HG02870 (cell line): ENCODE measurements around the gene NOP56.
A peak's percentile ranks its signal among the peaks of the same experiment; 100 is the strongest.

Source experiments
- ATAC-seq: cut with Tn5 transposase; IDR thresholded peaks from one replicate; pipeline ENCODE4 v1.9.1; 2021; ENCODE audit warnings: mild to moderate bottlenecking, moderate library complexity; ENCODE audit not compliant: unreplicated experiment

NOP56 gene

GRCh38 chr20:2640260-2640659 is 12.2 kb upstream of the NOP56 start:
- ATAC-seq = no peak

DNA sequence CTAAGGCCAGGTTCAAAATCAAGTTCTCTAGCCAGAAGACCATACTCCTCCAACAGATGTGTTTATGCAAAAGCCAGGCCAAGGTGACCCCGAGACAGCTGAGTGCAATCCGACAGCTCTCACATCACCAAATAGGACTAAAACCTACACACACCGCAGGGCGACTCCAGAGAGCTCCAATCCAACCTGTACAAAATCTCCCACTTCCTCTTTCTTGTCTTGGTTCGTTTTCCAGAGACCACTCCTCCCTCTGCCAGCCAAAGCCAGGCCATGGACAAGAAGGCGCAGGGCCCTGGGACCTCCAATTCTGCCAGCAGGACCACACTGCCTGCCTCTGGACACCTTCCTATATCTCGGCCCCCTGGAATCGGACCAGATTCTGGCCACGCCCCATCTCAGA is 11.5 kb upstream of the NOP56 start:
- no peak for ATAC-seq

DNA sequence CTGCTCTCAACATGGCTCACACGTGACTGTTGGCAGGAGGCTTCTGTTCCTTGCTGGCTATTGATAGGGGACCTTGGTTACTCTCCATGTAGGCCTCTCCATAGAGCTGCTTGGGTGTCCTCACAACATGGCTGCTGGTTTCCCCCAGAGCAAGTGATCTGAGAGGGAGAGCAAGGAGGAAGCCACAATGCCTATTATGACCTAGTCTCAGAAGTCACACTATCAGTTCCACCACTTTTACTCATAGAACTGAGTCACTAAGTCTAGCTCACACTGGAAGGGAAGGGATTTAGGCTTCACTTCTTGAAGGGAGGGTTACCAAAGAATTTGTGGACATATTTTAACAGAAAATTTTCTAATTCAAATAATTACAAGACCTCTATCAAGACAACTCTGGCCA is 8.7 kb upstream of the NOP56 start:
- ATAC-seq = no peak

DNA sequence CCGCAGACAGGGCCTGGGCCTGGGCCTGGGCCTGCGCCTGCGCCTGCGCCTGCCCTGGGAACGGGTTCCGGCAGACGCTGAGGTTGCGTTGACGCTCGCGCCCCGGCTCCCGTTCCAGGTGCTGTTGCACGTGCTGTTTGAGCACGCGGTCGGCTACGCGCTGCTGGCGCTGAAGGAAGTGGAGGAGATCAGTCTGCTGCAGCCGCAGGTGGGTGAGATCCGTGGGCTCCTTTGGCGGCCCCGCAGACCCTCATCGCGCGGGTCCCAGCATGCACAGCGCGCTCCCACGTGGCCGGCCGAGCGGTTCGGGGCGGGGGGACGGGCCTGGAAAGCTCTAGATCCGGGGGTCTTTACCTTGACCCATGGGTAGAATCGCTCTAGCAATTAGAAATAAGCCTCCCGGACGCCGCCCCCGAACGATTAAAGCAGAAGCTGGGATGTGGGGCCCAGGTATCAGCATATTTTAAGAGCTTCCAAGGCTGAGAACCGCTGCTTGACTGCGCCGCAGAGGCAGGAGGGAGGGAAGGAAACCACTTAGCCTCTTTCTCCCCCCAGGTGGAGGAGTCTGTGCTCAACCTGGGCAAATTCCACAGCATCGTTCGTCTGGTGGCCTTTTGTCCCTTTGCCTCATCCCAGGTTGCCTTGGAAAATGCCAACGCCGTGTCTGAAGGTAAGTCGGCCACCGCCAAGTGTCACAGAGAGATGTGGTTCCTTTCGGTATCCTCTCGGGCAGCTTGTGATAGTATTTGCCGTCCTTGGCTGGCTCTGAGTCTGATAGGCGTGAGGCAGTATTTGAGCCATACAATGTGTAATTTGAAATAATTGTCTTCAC is 508 bp downstream of the NOP56 start:
- peak; percentile 41 for ATAC-seq

DNA sequence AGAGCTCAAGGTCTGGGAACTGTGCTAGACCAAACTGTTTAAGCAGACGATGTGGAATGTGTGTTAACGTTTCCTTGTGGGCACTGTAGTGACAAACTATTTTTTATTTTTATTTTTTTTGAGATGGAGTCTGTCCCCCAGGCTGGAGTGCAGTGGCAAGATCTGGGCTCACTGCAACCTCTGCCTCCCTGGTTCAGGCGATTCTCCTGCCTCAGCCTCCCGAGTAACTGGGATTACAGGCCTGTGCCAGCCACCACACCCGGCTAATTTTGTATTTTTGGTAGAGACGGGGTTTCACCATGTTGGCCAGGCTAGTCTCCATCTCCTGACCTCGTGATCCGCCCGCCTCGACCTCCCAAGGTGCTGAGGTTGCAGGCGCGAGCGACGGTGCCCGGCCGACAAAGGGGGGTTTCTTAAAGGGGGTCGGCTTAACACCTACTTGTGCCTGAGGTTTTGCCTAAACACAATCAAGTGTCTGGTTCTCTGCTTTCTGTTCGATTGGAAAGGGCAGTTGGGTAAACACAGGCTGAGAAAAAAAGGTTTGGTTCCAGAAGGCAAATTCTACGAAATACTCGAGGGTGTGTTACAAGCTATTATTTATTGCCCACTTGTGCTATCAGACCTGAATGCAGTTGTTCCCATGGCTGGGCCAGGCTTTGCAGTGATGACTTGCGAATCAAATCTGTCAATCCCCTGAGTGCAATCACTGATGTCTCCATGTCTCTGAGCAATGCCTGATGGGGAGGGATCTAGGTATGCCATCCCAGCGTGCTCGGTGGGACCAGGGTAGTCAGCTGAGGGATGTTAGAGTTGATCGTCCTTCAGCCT is 1.3 kb downstream of the NOP56 start:
- ATAC-seq = no peak

- no peak for ATAC-seq
Observed at GRCh38 chr20:2654384-2654822, 2.0 kb downstream of the NOP56 start.

DNA sequence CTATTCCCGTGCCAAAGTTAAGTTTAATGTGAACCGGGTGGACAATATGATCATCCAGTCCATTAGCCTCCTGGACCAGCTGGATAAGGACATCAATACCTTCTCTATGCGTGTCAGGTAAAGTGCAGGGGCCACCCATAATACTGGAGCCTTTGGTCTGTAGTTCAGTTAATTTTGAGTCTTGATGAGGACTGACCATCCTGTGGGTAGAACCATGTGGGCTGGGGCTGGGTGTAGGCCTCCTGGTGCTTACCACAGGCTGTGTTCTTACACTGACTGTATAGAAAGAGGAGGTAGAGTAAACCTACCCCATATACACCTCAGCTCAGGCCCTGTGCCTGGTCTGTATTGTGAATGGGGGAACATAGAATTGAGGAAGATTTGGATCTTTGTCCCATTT is 2.4 kb downstream of the NOP56 start:
- ATAC-seq = no peak

- ATAC-seq = no peak
Observed at GRCh38 chr20:2655331-2656116, 3.1 kb downstream of the NOP56 start.

DNA sequence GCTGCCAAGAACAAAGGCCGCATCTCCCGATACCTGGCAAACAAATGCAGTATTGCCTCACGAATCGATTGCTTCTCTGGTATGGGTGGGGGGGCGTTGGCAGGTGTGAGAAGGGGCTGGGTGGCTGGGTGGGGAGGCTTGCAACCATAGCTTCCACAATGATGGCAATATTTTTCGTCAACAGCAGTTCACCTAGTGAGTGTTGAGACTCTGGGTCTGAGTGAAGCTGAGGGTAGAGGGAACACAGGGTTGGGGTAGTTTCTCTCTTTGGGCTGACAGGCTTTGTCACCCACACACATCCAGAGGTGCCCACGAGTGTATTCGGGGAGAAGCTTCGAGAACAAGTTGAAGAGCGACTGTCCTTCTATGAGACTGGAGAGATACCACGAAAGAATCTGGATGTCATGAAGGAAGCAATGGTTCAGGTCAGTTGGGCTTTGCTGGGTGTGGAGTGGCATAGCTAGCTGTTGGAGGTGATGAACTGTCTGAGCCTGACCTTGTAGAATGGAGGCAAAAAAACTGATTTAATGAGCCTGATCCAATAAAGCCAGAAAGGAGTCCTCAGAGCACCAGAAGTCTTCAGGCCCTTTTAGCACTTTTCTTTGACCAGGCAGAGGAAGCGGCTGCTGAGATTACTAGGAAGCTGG is 4.2 kb downstream of the NOP56 start:
- ATAC-seq = no peak

DNA sequence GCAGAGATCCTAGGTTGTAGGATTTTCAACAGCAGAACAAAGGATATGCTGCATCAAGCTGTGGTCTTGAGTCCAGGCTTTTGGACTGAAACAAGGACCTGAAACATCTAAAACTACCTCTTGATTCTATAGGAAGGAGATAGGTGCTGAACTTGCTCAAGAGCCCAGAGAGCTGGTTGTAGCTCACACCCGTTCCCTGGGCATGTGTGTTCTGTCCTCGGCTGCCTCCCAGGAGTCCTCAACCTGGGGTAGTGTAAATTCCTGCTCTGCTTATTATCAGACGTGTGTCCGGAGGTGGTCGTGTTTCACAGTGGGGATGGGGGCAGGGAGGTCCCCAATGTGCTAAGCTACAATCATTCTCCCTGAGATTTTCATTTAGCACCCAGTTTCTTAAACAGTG is 4.8 kb downstream of the NOP56 start:
- no peak for ATAC-seq

GRCh38 chr20:2657674-2658073 is 5.2 kb downstream of the NOP56 start:
- ATAC-seq = no peak

- ATAC-seq = no peak
Observed at GRCh38 chr20:2658414-2659354, 6.3 kb downstream of the NOP56 start.

- no peak for ATAC-seq
Observed at GRCh38 chr20:2659547-2659946, 7.1 kb downstream of the NOP56 start.

DNA sequence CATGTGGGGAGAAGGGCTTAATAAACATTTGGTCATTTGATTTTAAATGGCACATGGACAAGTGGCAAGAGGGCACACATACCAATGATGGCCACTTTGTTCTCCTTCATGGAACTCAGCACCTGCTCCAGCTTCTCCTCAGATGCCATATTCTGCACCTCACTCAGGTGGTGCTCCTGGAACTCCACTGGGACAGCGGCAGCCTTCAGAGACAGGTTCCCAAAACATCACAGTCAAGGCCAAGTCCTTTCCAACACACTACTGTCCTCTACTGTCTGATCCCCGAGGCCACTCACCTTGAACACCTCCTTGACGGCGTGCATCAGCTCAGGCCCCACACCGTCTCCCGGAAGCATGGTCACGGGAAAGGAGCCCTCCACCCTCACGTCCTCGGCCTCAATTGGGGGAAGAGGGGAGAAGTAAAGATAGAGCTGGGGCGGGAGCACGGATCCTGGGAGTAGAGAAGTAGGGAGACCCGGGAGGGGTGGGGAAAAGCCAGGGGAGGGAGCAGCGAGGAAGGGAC is 11.0 kb downstream of the NOP56 start:
- no peak for ATAC-seq

- no peak for ATAC-seq
Observed at GRCh38 chr20:2663887-2664719, 11.7 kb downstream of the NOP56 start, which contains the start of gene IDH3B. IDH3B (minus strand) TSS chr20:2664216; CDS start chr20:2664188, 28 bp downstream.

- ATAC-seq = no peak
Observed at GRCh38 chr20:2671977-2672376, 19.5 kb downstream of the NOP56 start.

- no peak for ATAC-seq
Observed at GRCh38 chr20:2672446-2672845, 20.0 kb downstream of the NOP56 start.

GRCh38 chr20:2673453-2673852 is 21.0 kb downstream of the NOP56 start:
- no peak for ATAC-seq
